Left ventricle myocardium superior (tissue), 1 donor: ENCODE measurements around the gene EPHA5. TPM values are rescaled to one million over a fixed set of nuclear protein-coding genes. Genes with fewer than 3 reads are reported as not detected.

Source experiments
- ATAC-seq: fragments of 200-7000 bp; cut with Tn5 transposase; one replicate; pipeline ENCODE4 v1.9.1; 2020; ENCODE audit warnings: mild to moderate bottlenecking, moderate library complexity
- DNase-seq: peaks from one replicate; pipeline ENCODE4 v3.0.0-alpha.2; 2020
- intact Hi-C: fragments of 100-400 bp; cut with micrococcal nuclease; formaldehyde crosslinking; loops from one replicate; pipeline ENCODE4 v1.11.0; 2022
- total RNA-seq: library from RNA; stranded (reverse); fragmentation: NEBNext Ultra II Directional; extraction: Animal tissue kit (Norgen Biotek cat#: 25700); gene quantifications from one replicate; pipeline ENCODE4 v1.2.1, GENCODE V29; 2021
- donor health status: DM: no; HTN: yes; CAD: no; lungs with severe emphysema.

The EPHA5 gene
- total RNA-seq, 1 donor from 2014 or later = 0.17 TPM

- DNase-seq (no peak), ATAC-seq (no peak)
- intact Hi-C loops = no loop called here
These were observed 271.2 kb downstream of the EPHA5 start for GRCh38 chr4:65399084-65399483.

- intact Hi-C loops = no loop called here
- ATAC-seq (no peak), DNase-seq (no peak)
These were observed 277.2 kb downstream of the EPHA5 start for GRCh38 chr4:65393078-65393477.

GRCh38 chr4:65392488-65392887, 277.8 kb downstream of the EPHA5 start:
- ATAC-seq (no peak), DNase-seq (no peak)
- intact Hi-C loops = no loop called here

GRCh38 chr4:65391814-65392213, 278.5 kb downstream of the EPHA5 start:
- ATAC-seq = no peak
- DNase-seq = no peak
- intact Hi-C loops = no loop called here

GRCh38 chr4:65391382-65391781, 278.9 kb downstream of the EPHA5 start:
- ATAC-seq (no peak), DNase-seq (no peak)
- intact Hi-C loops = no loop called here

- intact Hi-C loops = no loop called here
- DNase-seq = no peak
- no peak for ATAC-seq
These were observed 283.4 kb downstream of the EPHA5 start for GRCh38 chr4:65386927-65387326.

- intact Hi-C loops = no loop called here
- DNase-seq = no peak
- no peak for ATAC-seq
These were observed 286.5 kb downstream of the EPHA5 start for GRCh38 chr4:65383589-65384305.

GRCh38 chr4:65381648-65382047, 288.6 kb downstream of the EPHA5 start:
- no peak for ATAC-seq
- DNase-seq = no peak
- intact Hi-C loops = no loop called here

GRCh38 chr4:65370709-65371108, 299.6 kb downstream of the EPHA5 start:
- intact Hi-C loops = no loop called here
- no peak for DNase-seq
- ATAC-seq = no peak

GRCh38 chr4:65367306-65367705, 303.0 kb downstream of the EPHA5 start:
- no peak for ATAC-seq
- intact Hi-C loops = no loop called here
- DNase-seq = no peak

- no peak for ATAC-seq
These were observed 311.4 kb downstream of the EPHA5 start for GRCh38 chr4:65358914-65359313.

GRCh38 chr4:65353098-65353497, 317.2 kb downstream of the EPHA5 start:
- DNase-seq (no peak), ATAC-seq (no peak)
- intact Hi-C loops = no loop called here

More at GRCh38 chr4:65358914-65359313, 311.4 kb downstream of the EPHA5 start:
- intact Hi-C loops = no loop called here
- no peak for DNase-seq

- DNase-seq (no peak), ATAC-seq (no peak)
- intact Hi-C loops = no loop called here
These were observed 325.9 kb downstream of the EPHA5 start for GRCh38 chr4:65344278-65344825.

GRCh38 chr4:65343342-65343741, 326.9 kb downstream of the EPHA5 start:
- intact Hi-C loops = no loop called here
- ATAC-seq = no peak
- no peak for DNase-seq

- no peak for DNase-seq
- no peak for ATAC-seq
- intact Hi-C loops = no loop called here
These were observed 328.7 kb downstream of the EPHA5 start for GRCh38 chr4:65341557-65341956.

- DNase-seq (no peak), ATAC-seq (no peak)
- intact Hi-C loops = no loop called here
These were observed 329.7 kb downstream of the EPHA5 start for GRCh38 chr4:65340382-65341109.

- no peak for ATAC-seq
- no peak for DNase-seq
- intact Hi-C loops = no loop called here
These were observed 332.9 kb downstream of the EPHA5 start for GRCh38 chr4:65337371-65337770.

- DNase-seq (no peak), ATAC-seq (no peak)
- intact Hi-C loops = no loop called here
These were observed 333.8 kb downstream of the EPHA5 start for GRCh38 chr4:65336465-65336864.

- intact Hi-C loops = no loop called here
- DNase-seq (no peak), ATAC-seq (no peak)
These were observed 353.8 kb downstream of the EPHA5 start for GRCh38 chr4:65316534-65316933.

GRCh38 chr4:65311120-65311519, 359.2 kb downstream of the EPHA5 start:
- DNase-seq (no peak), ATAC-seq (no peak)
- intact Hi-C loops = no loop called here

- intact Hi-C loops = no loop called here
- no peak for ATAC-seq
- no peak for DNase-seq
These were observed 359.7 kb downstream of the EPHA5 start for GRCh38 chr4:65310586-65310985.
